OCI-LY3 (cell line): ENCODE measurements around the gene ACTA1.

Experiments used
- CTCF ChIP-seq: fragments of 200-600, 300-600 bp; sonication (generic); IDR thresholded peaks from 2 replicates; pipeline ENCODE4 v1.5.1; 2014; ENCODE audit warnings: antibody characterized with exemption, low read length, low read depth
- EZH2phosphoT487 ChIP-seq: fragments of 200-600 bp; shearing (Covaris generic); IDR thresholded peaks from 2 replicates; pipeline ENCODE4 v1.6.1; 2018; ENCODE audit warnings: antibody characterized with exemption, mixed run types, low read depth

- no peak for TF ChIP-seq CTCF
- no peak for TF ChIP-seq EZH2phosphoT487
Observed at GRCh38 chr1:229466887-229467286, 33.0 kb upstream of the ACTA1 start.
